A549 (cell line): ENCODE data around the gene HIGD1C.
"Not testable (repeated sequence)": the region's sequence is repeated elsewhere in the genome, so short reads cannot be mapped to it uniquely, and the experiment has no call there.

Source experiments
- CTCF ChIP-seq: fragments of >200 bp; sonication (Bioruptor Twin); formaldehyde crosslinking; IDR thresholded peaks from 3 replicates; pipeline ENCODE4 v1.5.1; 2016
- MYC ChIP-seq: IDR thresholded peaks from 2 replicates; pipeline ENCODE4 v1.6.1; 2012; ENCODE audit warnings: mild to moderate bottlenecking, inconsistent platforms, low read length, improper control_type of control experiment, borderline replicate concordance
- NPAS2 ChIP-seq: fragments of 250-450 bp; sonication (Bioruptor Pico); IDR thresholded peaks from 2 replicates; pipeline ENCODE4 v1.8.0; 2022; ENCODE audit warnings: mild to moderate bottlenecking, moderate library complexity, borderline replicate concordance

GRCh38 chr12:50930477-50930876 is 21.9 kb upstream of the HIGD1C start:
- TF ChIP-seq CTCF; MYC; NPAS2 (CRISPR knock-in tag): not testable (repeated sequence)
